IMR-90 (cell line): ENCODE results near the gene PTPN11. TPM values are rescaled to one million over a fixed set of nuclear protein-coding genes. Genes with fewer than 3 reads are reported as not detected.

ENCODE experiments used
- ATAC-seq: fragments of 200-7000 bp; cut with Tn5 transposase; 2 replicates; pipeline ENCODE4 v1.9.1; 2020; ENCODE audit warnings: low read depth, mild to moderate bottlenecking, moderate library complexity
- BruUV-seq: library from RNA; stranded (reverse); fragments of 400-500 nt; replicated peaks from 2 replicates; lab custom pipeline; 2021; lab: Mats Ljungman, UMichigan
- CTCF ChIA-PET: fragments of 300-600 bp; formaldehyde crosslinking; extraction: SDS; loops from one replicate; lab custom pipeline; 2021; ENCODE audit warnings: antibody characterized with exemption; lab: Yijun Ruan, JAX
- POLR2A ChIA-PET: fragments of 300-600 bp; sonication (Branson Sonifier 250); formaldehyde crosslinking; loops from one replicate; lab custom pipeline; 2022; ENCODE audit warnings: antibody characterized with exemption; ENCODE audit not compliant: unreplicated experiment; lab: Charles Lee
- DNase-seq: peaks from one replicate; pipeline ENCODE4 v3.0.0; 2013
- H2AFZ ChIP-seq: replicated peaks from 2 replicates; pipeline ENCODE3; 2013; ENCODE audit warnings: low read length, mild to moderate bottlenecking; ENCODE audit not compliant: poor library complexity
- H2AK5ac ChIP-seq: 2 replicates; pipeline ENCODE4 v1.6.1; 2013; ENCODE audit warnings: low read depth, low read length, inconsistent platforms
- H2AK9ac ChIP-seq: replicated peaks from 2 replicates; pipeline ENCODE3; 2013; ENCODE audit warnings: mild to moderate bottlenecking, low read depth, low read length, moderate library complexity; ENCODE audit not compliant: poor library complexity
- H2BK120ac ChIP-seq: 2 replicates; pipeline ENCODE4 v1.6.1; 2013; ENCODE audit warnings: low read depth, low read length, inconsistent platforms
- H2BK15ac ChIP-seq: 3 replicates; pipeline ENCODE4 v1.6.1; 2013; ENCODE audit warnings: low read depth, low read length, inconsistent platforms
- H2BK20ac ChIP-seq: 2 replicates; pipeline ENCODE4 v1.6.1; 2013; ENCODE audit warnings: low read depth, mild to moderate bottlenecking, inconsistent platforms, low read length, moderate library complexity
- H2BK5ac ChIP-seq: 2 replicates; pipeline ENCODE4 v1.6.1; 2013; ENCODE audit warnings: mild to moderate bottlenecking, low read depth, low read length, inconsistent platforms; ENCODE audit not compliant: poor library complexity, severe bottlenecking
- H3K14ac ChIP-seq: replicated peaks from 2 replicates; pipeline ENCODE4 v1.6.1; 2013; ENCODE audit warnings: low read depth, low read length, inconsistent platforms
- H3K18ac ChIP-seq: 2 replicates; pipeline ENCODE4 v1.6.1; 2013; ENCODE audit warnings: low read depth, low read length, control low read depth
- H3K23ac ChIP-seq: 2 replicates; pipeline ENCODE4 v1.6.1; 2013; ENCODE audit warnings: low read depth, low read length, inconsistent platforms
- H3K27ac ChIP-seq: 2 replicates; pipeline ENCODE4 v1.5.1; 2013; ENCODE audit warnings: mild to moderate bottlenecking, control low read depth, low read length; ENCODE audit not compliant: insufficient read depth
- H3K27me3 ChIP-seq: 2 replicates; pipeline ENCODE4 v1.6.1; 2013; ENCODE audit warnings: low read length; ENCODE audit not compliant: control insufficient read depth, insufficient read depth
- H3K36me3 ChIP-seq: 2 replicates; pipeline ENCODE4 v1.6.1; 2013; ENCODE audit warnings: low read length, mixed read lengths; ENCODE audit not compliant: control insufficient read depth, insufficient read depth
- H3K4ac ChIP-seq: 2 replicates; pipeline ENCODE4 v1.6.1; 2013; ENCODE audit warnings: low read depth, low read length, inconsistent platforms
- H3K4me1 ChIP-seq: 2 replicates; pipeline ENCODE4 v1.6.1; 2013; ENCODE audit warnings: low read length, mixed read lengths; ENCODE audit not compliant: control insufficient read depth, insufficient read depth
- H3K4me2 ChIP-seq: 2 replicates; pipeline ENCODE4 v1.6.1; 2013; ENCODE audit warnings: low read depth, mild to moderate bottlenecking, control low read depth, low read length, moderate library complexity
- H3K4me3 ChIP-seq: 2 replicates; pipeline ENCODE4 v1.5.1; 2013; ENCODE audit warnings: low read depth, mild to moderate bottlenecking, control low read depth, low read length, moderate library complexity; ENCODE audit not compliant: insufficient read depth
- H3K56ac ChIP-seq: 2 replicates; pipeline ENCODE4 v1.6.1; 2013; ENCODE audit warnings: low read length, inconsistent platforms; ENCODE audit not compliant: insufficient read depth; ENCODE audit errors: extremely low read depth
- H3K79me1 ChIP-seq, 2 experiments: 2 replicates each; pipeline ENCODE4 v1.6.1; 2013; ENCODE audit warnings: low read length in 2 of 2, inconsistent platforms in 1 of 2, low read depth in 1 of 2
- H3K9ac ChIP-seq: 2 replicates; pipeline ENCODE4 v1.6.1; 2013; ENCODE audit warnings: low read depth, low read length, control low read depth
- H3K9me1 ChIP-seq: 2 replicates; pipeline ENCODE4 v1.6.1; 2013; ENCODE audit warnings: low read length, inconsistent platforms; ENCODE audit not compliant: insufficient read depth
- H3K9me3 ChIP-seq: 2 replicates; pipeline ENCODE4 v1.6.1; 2013; ENCODE audit warnings: low read length; ENCODE audit not compliant: control insufficient read depth, insufficient read depth
- H4K20me1 ChIP-seq: 2 replicates; pipeline ENCODE4 v1.6.1; 2013; ENCODE audit warnings: low read length, inconsistent platforms; ENCODE audit not compliant: insufficient read depth
- H4K5ac ChIP-seq: 2 replicates; pipeline ENCODE4 v1.6.1; 2013; ENCODE audit warnings: mild to moderate bottlenecking, low read depth, low read length, control low read depth
- H4K8ac ChIP-seq, 2 experiments: 2 replicates each; pipeline ENCODE4 v1.6.1; 2013; ENCODE audit warnings: low read depth in 2 of 2, low read length in 2 of 2, control low read depth in 1 of 2, inconsistent platforms in 1 of 2
- H4K91ac ChIP-seq: 2 replicates; pipeline ENCODE4 v1.6.1; 2013; ENCODE audit warnings: low read depth, low read length, inconsistent platforms; ENCODE audit not compliant: insufficient read depth
- CHD1 ChIP-seq: IDR thresholded peaks from 2 replicates; pipeline ENCODE4 v1.6.1; 2012; ENCODE audit warnings: low read depth, low read length, improper control_type of control experiment
- MAZ ChIP-seq: IDR thresholded peaks from 2 replicates; pipeline ENCODE4 v1.6.1; 2012; ENCODE audit warnings: low read depth, mild to moderate bottlenecking, low read length, improper control_type of control experiment, moderate library complexity, borderline replicate concordance
- MXI1 ChIP-seq: IDR thresholded peaks from 2 replicates; pipeline ENCODE4 v1.6.1; 2012; ENCODE audit warnings: low read depth, mild to moderate bottlenecking, low read length, moderate library complexity, borderline replicate concordance
- NFE2L2 ChIP-seq: fragments of 150-350 bp; IDR thresholded peaks from 2 replicates; pipeline ENCODE4 v1.6.1; 2016; ENCODE audit warnings: low read depth, mild to moderate bottlenecking, low read length
- POLR2A ChIP-seq: IDR thresholded peaks from 2 replicates; pipeline ENCODE4 v1.6.1; 2012; ENCODE audit warnings: mild to moderate bottlenecking, low read depth, low read length
- RCOR1 ChIP-seq: IDR thresholded peaks from 2 replicates; pipeline ENCODE4 v1.6.1; 2012; ENCODE audit warnings: mild to moderate bottlenecking, low read length, improper control_type of control experiment; ENCODE audit not compliant: insufficient replicate concordance
- RFX5 ChIP-seq: IDR thresholded peaks from 2 replicates; pipeline ENCODE4 v1.8.0; 2012; ENCODE audit warnings: low read depth, mild to moderate bottlenecking, low read length, moderate library complexity
- USF2 ChIP-seq: fragments of 150-350 bp; IDR thresholded peaks from 2 replicates; pipeline ENCODE4 v1.6.1; 2017; ENCODE audit warnings: mild to moderate bottlenecking, antibody characterized with exemption, low read length, low read depth
- WGBS, 2 experiments: methylation state at CpG; one replicate each; pipeline versions ENCODE4 v1.1.5 to v1.1.7; 2013; ENCODE audit warnings: missing lambda C conversion rate in 2 of 2; ENCODE audit not compliant: insufficient read length in 1 of 2; ENCODE audit errors: extremely low coverage in 2 of 2; 5-methylcytosine and 5-hydroxymethylcytosine counted together
- dilution Hi-C: fragments of 300-500 bp; cut with HindIII; formaldehyde crosslinking; loops from one replicate; pipeline ENCODE4 v1.14.3; 2018; ENCODE audit warnings: low sequenced_read_pairs; ENCODE audit not compliant: unreplicated experiment
- in situ Hi-C: fragments of 300-500 bp; cut with MboI; formaldehyde crosslinking; loops from 3 replicates; pipeline ENCODE4 v1.14.3; 2019; ENCODE audit warnings: low sequenced_read_pairs, inconsistent platforms, mixed read lengths
- intact Hi-C: fragments of 100-400 bp; cut with micrococcal nuclease; formaldehyde crosslinking; loops from 2 replicates; pipeline ENCODE4 v1.10.0; 2022
- polyA plus RNA-seq, 3 experiments: library from polyadenylated mRNA; depleted of rRNA; stranded (reverse); fragments of >200 nt; gene quantifications; 2 replicates each; pipeline ENCODE4 v1.2.3, GENCODE V29; 2012; ENCODE audit warnings: low replicate concordance in 1 of 3
- total RNA-seq: library from RNA; depleted of rRNA; stranded (reverse); fragments of >200 nt; gene quantifications from 2 replicates; pipeline ENCODE4 v1.2.3, GENCODE V29; 2012

Gene PTPN11
- total and polyA plus RNA-seq, 2 of the 4 experiments (the other 2 are of a cell fraction) = 52.9 to 135 TPM

- Histone ChIP-seq H3K4ac (no peak overlapping the region), H4K91ac (no peak overlapping the region), H3K4me2 (no peak overlapping the region), H3K18ac (no peak overlapping the region), H3K4me1 (no peaks in the 10 kb centered on the region), H3K14ac (no peak overlapping the region), H2AK5ac (no peak overlapping the region), H3K79me1 (no peaks in the 10 kb centered on the region), H3K23ac (no peak overlapping the region), H2AFZ (no peak overlapping the region), H3K36me3 (no peaks in the 10 kb centered on the region), H2BK20ac (no peak overlapping the region), H2BK120ac (no peak overlapping the region), H3K9me3 (no peaks in the 10 kb centered on the region), H3K27me3 (no peaks in the 10 kb centered on the region), H4K8ac (no peak overlapping the region), H2AK9ac (no peak overlapping the region), H3K27ac (no peak overlapping the region), H3K9me1 (no peaks in the 10 kb centered on the region), H4K20me1 (no peaks in the 10 kb centered on the region), H3K4me3 (no peak overlapping the region), H4K5ac (no peak overlapping the region), H2BK15ac (no peak overlapping the region), H2BK5ac (no peak overlapping the region), H3K9ac (no peak overlapping the region), H3K56ac (no peak overlapping the region)
- dilution Hi-C loops (no loop called here), intact Hi-C loops (no loop called here), in situ Hi-C loops (no loop called here)
- TF ChIP-seq MAZ (no peak), CHD1 (no peak), NFE2L2 (no peak), POLR2A (no peak), MXI1 (no peak), USF2 (no peak), RCOR1 (no peak), RFX5 (no peak)
- 40% methylated on average over 1 of the region's 5 CpGs; no CpG with 5 or more reads in 1 of the 2 experiments for WGBS, 2 experiments
- DNase-seq (peak; percentile 29), ATAC-seq (peak; percentile 46)
- ChIA-PET POLR2A (no interaction called here), CTCF (no interaction called here)
- no TSS peak for BruUV-seq
These were observed 106.1 kb downstream of the PTPN11 start for GRCh38 chr12:112524676-112525425.
